Measurements from ENCODE around the gene EFCC1. TPM values are rescaled to one million over a fixed set of nuclear protein-coding genes. Genes with fewer than 3 reads are reported as not detected.

The EFCC1 gene
- total and polyA plus RNA-seq, 2 of the 13 experiments (the other 11 are each of a cell fraction or from before 2014, with no cell fraction given): not detected

DNA sequence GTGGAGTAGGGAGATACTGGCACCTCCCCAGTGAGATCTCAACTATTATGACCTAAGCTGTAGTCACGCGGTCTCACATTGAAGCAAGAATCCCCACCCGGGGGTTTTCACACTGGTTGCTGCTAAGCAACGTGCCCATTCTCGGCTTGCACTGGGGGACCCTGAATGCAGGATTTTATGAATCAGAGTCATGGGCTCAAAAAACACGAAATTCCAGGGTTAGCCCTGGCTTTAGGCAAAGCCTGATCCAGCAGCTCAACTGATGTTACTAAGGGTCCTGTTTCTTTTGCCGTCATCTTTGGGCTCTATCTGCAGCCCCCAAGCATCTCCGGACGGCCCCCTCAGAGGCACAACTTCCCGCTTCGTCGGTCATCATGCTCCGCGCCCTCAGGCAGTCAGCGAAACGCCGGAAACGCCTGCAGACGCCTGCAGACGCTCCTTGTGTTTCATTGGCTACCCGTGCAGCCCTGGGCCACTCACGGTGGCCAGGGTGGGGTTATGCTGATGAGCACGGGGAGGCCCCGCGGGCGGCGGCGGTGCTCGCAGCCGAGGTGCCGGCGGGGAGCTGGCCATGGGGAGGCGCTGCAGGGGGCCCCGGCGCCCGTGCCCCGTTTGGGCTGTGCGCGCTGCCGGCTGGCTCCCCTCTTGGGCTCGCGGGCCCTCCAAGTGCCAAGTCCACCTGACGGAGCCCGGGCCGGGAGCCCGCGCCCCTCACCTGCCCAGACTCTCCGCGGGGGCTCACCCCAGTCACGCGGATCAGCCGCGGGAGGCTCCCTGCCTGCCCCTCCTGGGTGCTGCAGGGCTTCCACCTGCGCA, 25.8 kb downstream of the EFCC1 start (continued):
- TF ChIP-seq HMG20A (CRISPR knock-in tag; IDR thresholded peaks at IDR 0.05; ENCODE audit: borderline replicate concordance) (no peak), MED1 (CRISPR knock-in tag; IDR thresholded peaks at IDR 0.05) (0 out of 2 replicates have a peak, but pooled peaks have one; percentile 23), ZSCAN9 (CRISPR knock-in tag; IDR thresholded peaks at IDR 0.05; ENCODE audit: borderline replicate concordance) (no peak), RARG (CRISPR knock-in tag; IDR thresholded peaks at IDR 0.05; ENCODE audit: low read depth) (no peak), MXD4 (CRISPR knock-in tag; IDR thresholded peaks at IDR 0.05) (0 out of 2 replicates have a peak, but pooled peaks have one; percentile 36), MBD4 (IDR thresholded peaks at IDR 0.05; ENCODE audit: borderline replicate concordance, low read length) (no peak), ZNF235 (CRISPR knock-in tag; IDR thresholded peaks at IDR 0.05; ENCODE audit: borderline replicate concordance) (no peak), ZSCAN29 (CRISPR knock-in tag; conservative IDR thresholded peaks at IDR 0.05) (no peak), ZNF737 (CRISPR knock-in tag; IDR thresholded peaks at IDR 0.05; ENCODE audit: borderline replicate concordance) (no peak), HOXA7 (CRISPR knock-in tag; IDR thresholded peaks at IDR 0.05) (no peak), ZNF562 (CRISPR knock-in tag; IDR thresholded peaks at IDR 0.05; ENCODE audit: borderline replicate concordance) (no peak), GABPB1 (CRISPR knock-in tag; IDR thresholded peaks at IDR 0.05) (peak; percentile 91), ZFYVE20 (CRISPR knock-in tag; IDR thresholded peaks at IDR 0.05; ENCODE audit: borderline replicate concordance, low read depth) (no peak), ZNF766 (CRISPR knock-in tag; IDR thresholded peaks at IDR 0.05; ENCODE audit: borderline replicate concordance) (no peak), ZNF713 (CRISPR knock-in tag; IDR thresholded peaks at IDR 0.05) (no peak), RORA (CRISPR knock-in tag; IDR thresholded peaks at IDR 0.05) (no peak)
- TF ChIP-seq, protein P1, sequence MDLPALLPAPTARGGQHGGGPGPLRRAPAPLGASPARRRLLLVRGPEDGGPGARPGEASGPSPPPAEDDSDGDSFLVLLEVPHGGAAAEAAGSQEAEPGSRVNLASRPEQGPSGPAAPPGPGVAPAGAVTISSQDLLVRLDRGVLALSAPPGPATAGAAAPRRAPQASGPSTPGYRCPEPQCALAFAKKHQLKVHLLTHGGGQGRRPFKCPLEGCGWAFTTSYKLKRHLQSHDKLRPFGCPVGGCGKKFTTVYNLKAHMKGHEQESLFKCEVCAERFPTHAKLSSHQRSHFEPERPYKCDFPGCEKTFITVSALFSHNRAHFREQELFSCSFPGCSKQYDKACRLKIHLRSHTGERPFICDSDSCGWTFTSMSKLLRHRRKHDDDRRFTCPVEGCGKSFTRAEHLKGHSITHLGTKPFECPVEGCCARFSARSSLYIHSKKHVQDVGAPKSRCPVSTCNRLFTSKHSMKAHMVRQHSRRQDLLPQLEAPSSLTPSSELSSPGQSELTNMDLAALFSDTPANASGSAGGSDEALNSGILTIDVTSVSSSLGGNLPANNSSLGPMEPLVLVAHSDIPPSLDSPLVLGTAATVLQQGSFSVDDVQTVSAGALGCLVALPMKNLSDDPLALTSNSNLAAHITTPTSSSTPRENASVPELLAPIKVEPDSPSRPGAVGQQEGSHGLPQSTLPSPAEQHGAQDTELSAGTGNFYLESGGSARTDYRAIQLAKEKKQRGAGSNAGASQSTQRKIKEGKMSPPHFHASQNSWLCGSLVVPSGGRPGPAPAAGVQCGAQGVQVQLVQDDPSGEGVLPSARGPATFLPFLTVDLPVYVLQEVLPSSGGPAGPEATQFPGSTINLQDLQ (CRISPR knock-in tag; IDR thresholded peaks at IDR 0.05): 0 out of 2 replicates have a peak, but pooled peaks have one; percentile 34
- TF ChIP-seq, protein P2, sequence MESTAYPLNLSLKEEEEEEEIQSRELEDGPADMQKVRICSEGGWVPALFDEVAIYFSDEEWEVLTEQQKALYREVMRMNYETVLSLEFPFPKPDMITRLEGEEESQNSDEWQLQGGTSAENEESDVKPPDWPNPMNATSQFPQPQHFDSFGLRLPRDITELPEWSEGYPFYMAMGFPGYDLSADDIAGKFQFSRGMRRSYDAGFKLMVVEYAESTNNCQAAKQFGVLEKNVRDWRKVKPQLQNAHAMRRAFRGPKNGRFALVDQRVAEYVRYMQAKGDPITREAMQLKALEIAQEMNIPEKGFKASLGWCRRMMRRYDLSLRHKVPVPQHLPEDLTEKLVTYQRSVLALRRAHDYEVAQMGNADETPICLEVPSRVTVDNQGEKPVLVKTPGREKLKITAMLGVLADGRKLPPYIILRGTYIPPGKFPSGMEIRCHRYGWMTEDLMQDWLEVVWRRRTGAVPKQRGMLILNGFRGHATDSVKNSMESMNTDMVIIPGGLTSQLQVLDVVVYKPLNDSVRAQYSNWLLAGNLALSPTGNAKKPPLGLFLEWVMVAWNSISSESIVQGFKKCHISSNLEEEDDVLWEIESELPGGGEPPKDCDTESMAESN (CRISPR knock-in tag; conservative IDR thresholded peaks at IDR 0.05): no peak
- TF ChIP-seq, protein P3, sequence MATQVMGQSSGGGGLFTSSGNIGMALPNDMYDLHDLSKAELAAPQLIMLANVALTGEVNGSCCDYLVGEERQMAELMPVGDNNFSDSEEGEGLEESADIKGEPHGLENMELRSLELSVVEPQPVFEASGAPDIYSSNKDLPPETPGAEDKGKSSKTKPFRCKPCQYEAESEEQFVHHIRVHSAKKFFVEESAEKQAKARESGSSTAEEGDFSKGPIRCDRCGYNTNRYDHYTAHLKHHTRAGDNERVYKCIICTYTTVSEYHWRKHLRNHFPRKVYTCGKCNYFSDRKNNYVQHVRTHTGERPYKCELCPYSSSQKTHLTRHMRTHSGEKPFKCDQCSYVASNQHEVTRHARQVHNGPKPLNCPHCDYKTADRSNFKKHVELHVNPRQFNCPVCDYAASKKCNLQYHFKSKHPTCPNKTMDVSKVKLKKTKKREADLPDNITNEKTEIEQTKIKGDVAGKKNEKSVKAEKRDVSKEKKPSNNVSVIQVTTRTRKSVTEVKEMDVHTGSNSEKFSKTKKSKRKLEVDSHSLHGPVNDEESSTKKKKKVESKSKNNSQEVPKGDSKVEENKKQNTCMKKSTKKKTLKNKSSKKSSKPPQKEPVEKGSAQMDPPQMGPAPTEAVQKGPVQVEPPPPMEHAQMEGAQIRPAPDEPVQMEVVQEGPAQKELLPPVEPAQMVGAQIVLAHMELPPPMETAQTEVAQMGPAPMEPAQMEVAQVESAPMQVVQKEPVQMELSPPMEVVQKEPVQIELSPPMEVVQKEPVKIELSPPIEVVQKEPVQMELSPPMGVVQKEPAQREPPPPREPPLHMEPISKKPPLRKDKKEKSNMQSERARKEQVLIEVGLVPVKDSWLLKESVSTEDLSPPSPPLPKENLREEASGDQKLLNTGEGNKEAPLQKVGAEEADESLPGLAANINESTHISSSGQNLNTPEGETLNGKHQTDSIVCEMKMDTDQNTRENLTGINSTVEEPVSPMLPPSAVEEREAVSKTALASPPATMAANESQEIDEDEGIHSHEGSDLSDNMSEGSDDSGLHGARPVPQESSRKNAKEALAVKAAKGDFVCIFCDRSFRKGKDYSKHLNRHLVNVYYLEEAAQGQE (IDR thresholded peaks at IDR 0.05; ENCODE audit: borderline replicate concordance in 1 of 2, low read depth in 1 of 2, low read length in 2 of 2): no peak
- TF ChIP-seq, protein P4, sequence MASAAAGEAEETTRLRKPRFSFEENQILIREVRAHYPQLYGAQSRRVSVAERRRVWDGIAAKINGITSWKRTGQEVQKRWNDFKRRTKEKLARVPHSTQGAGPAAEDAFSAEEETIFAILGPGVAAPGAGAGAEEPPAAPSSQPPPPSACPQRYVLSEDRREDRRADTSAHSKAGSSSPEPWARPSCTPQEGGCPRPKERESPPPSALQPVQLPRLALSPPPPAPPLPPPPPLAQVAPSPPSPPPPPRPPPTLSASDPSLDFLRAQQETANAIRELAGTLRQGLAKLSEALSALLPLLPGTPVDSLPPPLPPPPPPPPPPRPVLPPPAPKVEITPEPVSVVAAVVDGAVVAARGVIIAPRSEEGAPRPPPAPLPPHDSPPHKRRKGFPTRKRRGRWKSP (CRISPR knock-in tag; IDR thresholded peaks at IDR 0.05): no peak

Data from HepG2 (cell line).